HEK293 (cell line): ENCODE measurements around the gene TLR4.
A peak's percentile ranks its signal among the peaks of the same experiment; 100 is the strongest.

Experiments used
- CTCF ChIA-PET: fragments of 350-600 bp; formaldehyde crosslinking; extraction: SDS; loops from one replicate; lab custom pipeline; 2021; ENCODE audit warnings: antibody characterized with exemption; lab: Yijun Ruan, JAX
- POLR2A ChIA-PET: fragments of 300-600 bp; formaldehyde crosslinking; extraction: SDS; loops from one replicate; lab custom pipeline; 2020; ENCODE audit warnings: antibody characterized with exemption, inconsistent platforms; lab: Yijun Ruan, JAX
- H3K27ac ChIP-seq: fragments of 200-500 bp; sonication (Bioruptor generic); 2 replicates; pipeline ENCODE4 v1.5.1; 2014; ENCODE audit warnings: low read depth, low read length, control low read depth, inconsistent platforms; ENCODE audit errors: extremely low read depth
- H3K36me3 ChIP-seq, 2 experiments: fragments of 200-500 bp in 1 of 2; sonication (Bioruptor generic) in 1 of 2; 1 replicate in 1 of 2; 2 replicates in 1 of 2; pipeline ENCODE4 v1.5.1; 2014 to 2017; ENCODE audit warnings: inconsistent platforms in 2 of 2, low read length in 2 of 2; ENCODE audit not compliant: control insufficient read depth in 2 of 2, insufficient read depth in 1 of 2
- H3K4me1 ChIP-seq: fragments of 200-500 bp; sonication (Bioruptor generic); 2 replicates; pipeline ENCODE4 v1.5.1; 2014; ENCODE audit warnings: mild to moderate bottlenecking, low read length, inconsistent platforms; ENCODE audit not compliant: control insufficient read depth, insufficient read depth
- H3K4me3 ChIP-seq: 2 replicates; pipeline ENCODE4 v1.5.1; 2011; ENCODE audit warnings: low read depth, mild to moderate bottlenecking, control low read depth, low read length, moderate library complexity
- H3K9me3 ChIP-seq: fragments of 200-500 bp; sonication (Bioruptor generic); 2 replicates; pipeline ENCODE4 v1.5.1; 2014; ENCODE audit warnings: low read depth, low read length, inconsistent platforms; ENCODE audit not compliant: control insufficient read depth, insufficient read depth
- KLF16 ChIP-seq: fragments of 450-650 bp; formaldehyde crosslinking; IDR thresholded peaks from 2 replicates; pipeline ENCODE4 v1.5.1; 2017; ENCODE audit warnings: missing biosample characterization, missing genetic modification characterization
- SCRT2 ChIP-seq: fragments of 450-650 bp; formaldehyde crosslinking; IDR thresholded peaks from 2 replicates; pipeline ENCODE4 v1.5.1; 2016; ENCODE audit warnings: missing biosample characterization, missing genetic modification characterization
- SETDB1 ChIP-seq: IDR thresholded peaks from one replicate; pipeline ENCODE4 v1.6.1; 2017; ENCODE audit warnings: mild to moderate bottlenecking, low read length, moderate library complexity, mixed read lengths; ENCODE audit not compliant: insufficient read length
- ZBTB20 ChIP-seq: fragments of 450-650 bp; formaldehyde crosslinking; IDR thresholded peaks from 2 replicates; pipeline ENCODE4 v1.5.1; 2016; ENCODE audit warnings: missing biosample characterization, missing genetic modification characterization
- ZFP41 ChIP-seq: fragments of 450-650 bp; formaldehyde crosslinking; IDR thresholded peaks from 2 replicates; pipeline ENCODE4 v1.5.1; 2016; ENCODE audit warnings: missing biosample characterization, missing genetic modification characterization, borderline replicate concordance
- ZIC2 ChIP-seq: fragments of 450-650 bp; formaldehyde crosslinking; IDR thresholded peaks from 2 replicates; pipeline ENCODE4 v1.5.1; 2016; ENCODE audit warnings: missing biosample characterization, missing genetic modification characterization
- ZNF138 ChIP-seq: fragments of 450-650 bp; formaldehyde crosslinking; IDR thresholded peaks from 2 replicates; pipeline ENCODE4 v1.5.1; 2016; ENCODE audit warnings: missing biosample characterization, missing genetic modification characterization, borderline replicate concordance
- ZNF140 ChIP-seq: fragments of 450-650 bp; formaldehyde crosslinking; IDR thresholded peaks from 2 replicates; pipeline ENCODE4 v1.5.1; 2016; ENCODE audit warnings: missing biosample characterization, missing genetic modification characterization
- ZNF184 ChIP-seq: fragments of 450-650 bp; IDR thresholded peaks from 2 replicates; pipeline ENCODE4 v1.5.1; 2018; ENCODE audit warnings: missing biosample characterization, mild to moderate bottlenecking, missing genetic modification characterization
- ZNF274 ChIP-seq, 2 experiments: fragments of 200-500 bp in 1 of 2; fragments of 450-650 bp in 1 of 2; sonication (Bioruptor generic) in 1 of 2; formaldehyde crosslinking in 1 of 2; IDR thresholded peaks; 2 replicates each; pipeline versions ENCODE4 v1.5.1 to v1.6.1; 2014 to 2016; ENCODE audit warnings: borderline replicate concordance in 1 of 2, inconsistent platforms in 1 of 2, low read length in 1 of 2, missing biosample characterization in 1 of 2, missing genetic modification characterization in 1 of 2
- ZNF350 ChIP-seq: fragments of 450-650 bp; formaldehyde crosslinking; IDR thresholded peaks from 2 replicates; pipeline ENCODE4 v1.5.0; 2017; ENCODE audit warnings: missing biosample characterization, mild to moderate bottlenecking, missing genetic modification characterization
- ZNF548 ChIP-seq: fragments of 450-650 bp; formaldehyde crosslinking; IDR thresholded peaks from 2 replicates; pipeline ENCODE4 v1.5.1; 2016; ENCODE audit warnings: missing biosample characterization, missing genetic modification characterization
- ZNF623 ChIP-seq: fragments of 450-650 bp; formaldehyde crosslinking; IDR thresholded peaks from 2 replicates; pipeline ENCODE4 v1.5.1; 2016; ENCODE audit warnings: missing biosample characterization, missing genetic modification characterization
- ZNF670 ChIP-seq: fragments of 450-650 bp; formaldehyde crosslinking; IDR thresholded peaks from 2 replicates; pipeline ENCODE4 v1.5.1; 2016; ENCODE audit warnings: missing biosample characterization, missing genetic modification characterization, low read depth
- ZNF677 ChIP-seq: fragments of 450-650 bp; IDR thresholded peaks from 2 replicates; pipeline ENCODE4 v1.5.0; 2018; ENCODE audit warnings: missing biosample characterization, mild to moderate bottlenecking, missing genetic modification characterization, moderate library complexity
- ZNF791 ChIP-seq: fragments of 450-650 bp; formaldehyde crosslinking; IDR thresholded peaks from 2 replicates; pipeline ENCODE4 v1.5.1; 2016; ENCODE audit warnings: missing biosample characterization, missing genetic modification characterization
- ZSCAN16 ChIP-seq: fragments of 450-650 bp; formaldehyde crosslinking; IDR thresholded peaks from 2 replicates; pipeline ENCODE4 v1.5.1; 2016; ENCODE audit warnings: missing biosample characterization, missing genetic modification characterization
- ZXDB ChIP-seq: fragments of 450-650 bp; formaldehyde crosslinking; IDR thresholded peaks from 2 replicates; pipeline ENCODE4 v1.5.1; 2016; ENCODE audit warnings: missing biosample characterization, missing genetic modification characterization
- TF ChIP-seq, protein P1 (sequence below): fragments of 450-650 bp; formaldehyde crosslinking; IDR thresholded peaks from 2 replicates; pipeline ENCODE4 v1.5.1; 2016; ENCODE audit warnings: missing biosample characterization, missing genetic modification characterization, low read depth
- TF ChIP-seq, protein P2 (sequence below): fragments of 450-650 bp; IDR thresholded peaks from 2 replicates; pipeline ENCODE4 v1.5.1; 2018; ENCODE audit warnings: missing biosample characterization, missing genetic modification characterization
- TF ChIP-seq, protein P3 (sequence below): fragments of 450-650 bp; formaldehyde crosslinking; IDR thresholded peaks from 2 replicates; pipeline ENCODE4 v1.5.1; 2016; ENCODE audit warnings: missing biosample characterization, missing genetic modification characterization
- TF ChIP-seq, protein P4 (sequence below): fragments of 450-650 bp; formaldehyde crosslinking; IDR thresholded peaks from 2 replicates; pipeline ENCODE4 v1.5.1; 2016; ENCODE audit warnings: missing biosample characterization, missing genetic modification characterization

The TLR4 gene

DNA sequence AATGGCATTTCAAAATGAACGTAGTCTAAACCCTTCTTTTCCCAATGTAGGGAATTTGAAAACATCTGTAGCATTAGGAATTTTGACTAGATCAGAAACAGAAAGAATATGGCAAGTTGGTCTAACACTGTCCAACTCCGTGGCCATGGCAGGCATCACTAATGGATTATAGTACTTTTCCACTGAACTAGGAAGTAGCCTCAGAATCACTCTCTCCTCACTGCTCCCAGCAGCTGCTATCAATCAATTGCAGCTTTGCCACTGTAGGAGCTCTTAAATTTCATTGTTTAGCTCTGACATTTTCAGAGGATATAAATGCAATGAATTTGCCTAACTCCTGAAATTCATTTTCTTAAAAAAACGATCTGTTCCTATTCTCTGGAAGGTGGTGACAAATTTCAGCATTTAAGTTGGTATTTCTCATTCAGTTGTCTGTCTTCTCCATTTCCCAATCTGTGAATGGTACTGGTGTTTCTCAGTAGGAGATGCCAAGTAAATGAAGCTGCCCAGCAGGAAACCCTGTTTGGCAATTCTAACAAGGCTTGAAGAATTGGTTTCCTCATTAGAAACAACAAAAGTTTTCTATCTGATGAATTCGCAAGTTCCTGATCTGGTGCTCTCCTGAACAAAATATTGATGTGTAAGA lies 64.7 kb downstream of the TLR4 start:
- no peaks in the 10 kb centered on the region for H3K9me3 ChIP-seq
- no peak overlapping the region for H3K4me3 ChIP-seq
- H3K36me3 ChIP-seq: no peaks in the 10 kb centered on the region
- no peak overlapping the region for H3K27ac ChIP-seq
- POLR2A ChIA-PET: no interaction called here
- peak; percentile 55 for TF ChIP-seq SETDB1
- no peak for TF ChIP-seq ZIC2 (tag by site-specific recombination)
- CTCF ChIA-PET: no interaction called here
- H3K4me1 ChIP-seq: no peaks in the 10 kb centered on the region

DNA sequence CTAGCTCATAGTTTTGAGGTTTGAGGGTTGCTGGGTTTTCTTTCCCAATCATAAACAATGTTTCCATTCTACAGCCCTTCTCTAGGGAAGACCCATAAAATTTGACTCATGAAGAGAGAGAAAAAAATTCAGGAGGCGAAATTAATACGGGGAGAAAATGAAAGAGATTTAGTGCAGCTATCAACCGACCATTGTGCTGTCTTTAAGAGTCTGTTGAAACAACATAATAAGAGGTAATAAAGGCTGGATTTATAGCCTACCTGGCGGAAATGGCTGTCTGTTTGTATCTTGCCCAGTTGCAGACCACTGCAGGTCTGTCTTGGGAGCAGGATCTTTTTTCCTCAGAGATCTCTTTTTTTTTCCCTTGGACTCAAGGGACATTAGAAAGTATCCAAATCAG lies 66.9 kb downstream of the TLR4 start:
- Histone ChIP-seq H3K4me3 (no peak overlapping the region), H3K9me3 (no peaks in the 10 kb centered on the region), H3K27ac (no peak overlapping the region), H3K36me3 (no peaks in the 10 kb centered on the region), H3K4me1 (no peaks in the 10 kb centered on the region)
- CTCF ChIA-PET: no interaction called here
- POLR2A ChIA-PET: no interaction called here
- TF ChIP-seq ZNF670 (tag by site-specific recombination): no peak
- TF ChIP-seq ZNF791 (tag by site-specific recombination): no peak
- TF ChIP-seq, protein P1, sequence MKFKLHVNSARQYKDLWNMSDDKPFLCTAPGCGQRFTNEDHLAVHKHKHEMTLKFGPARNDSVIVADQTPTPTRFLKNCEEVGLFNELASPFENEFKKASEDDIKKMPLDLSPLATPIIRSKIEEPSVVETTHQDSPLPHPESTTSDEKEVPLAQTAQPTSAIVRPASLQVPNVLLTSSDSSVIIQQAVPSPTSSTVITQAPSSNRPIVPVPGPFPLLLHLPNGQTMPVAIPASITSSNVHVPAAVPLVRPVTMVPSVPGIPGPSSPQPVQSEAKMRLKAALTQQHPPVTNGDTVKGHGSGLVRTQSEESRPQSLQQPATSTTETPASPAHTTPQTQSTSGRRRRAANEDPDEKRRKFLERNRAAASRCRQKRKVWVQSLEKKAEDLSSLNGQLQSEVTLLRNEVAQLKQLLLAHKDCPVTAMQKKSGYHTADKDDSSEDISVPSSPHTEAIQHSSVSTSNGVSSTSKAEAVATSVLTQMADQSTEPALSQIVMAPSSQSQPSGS: no peak
- TF ChIP-seq ZNF623: no peak

DNA sequence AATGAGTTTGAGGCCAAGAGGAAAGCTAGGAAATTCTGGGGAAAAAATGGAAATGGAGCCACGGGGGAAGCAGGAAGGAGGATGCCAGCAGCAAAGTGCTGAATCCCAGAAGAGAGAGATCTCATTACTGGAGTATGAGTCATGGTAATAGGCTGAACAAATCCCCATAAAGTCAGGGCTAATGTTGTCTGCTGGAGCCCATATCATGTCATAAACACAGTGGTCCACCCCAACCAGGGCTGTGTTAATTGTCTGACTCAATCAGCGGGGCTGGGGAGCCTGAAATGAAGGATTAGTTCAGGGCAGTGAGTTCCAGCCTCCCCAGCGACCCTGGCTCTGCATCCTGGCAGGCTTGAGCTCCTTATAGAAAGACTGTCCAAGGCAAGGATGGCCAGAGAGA lies 68.8 kb downstream of the TLR4 start:
- ChIA-PET CTCF (no interaction called here), POLR2A (no interaction called here)
- Histone ChIP-seq H3K9me3 (no peaks in the 10 kb centered on the region), H3K27ac (no peak overlapping the region), H3K4me1 (no peaks in the 10 kb centered on the region), H3K36me3 (no peaks in the 10 kb centered on the region), H3K4me3 (no peak overlapping the region)
- TF ChIP-seq ZNF677 (tag by site-specific recombination): no peak
- TF ChIP-seq ZSCAN16 (tag by site-specific recombination): no peak
- TF ChIP-seq ZFP41 (tag by site-specific recombination): no peak
- no peak for TF ChIP-seq ZNF548 (tag by site-specific recombination)
- TF ChIP-seq, protein P2, sequence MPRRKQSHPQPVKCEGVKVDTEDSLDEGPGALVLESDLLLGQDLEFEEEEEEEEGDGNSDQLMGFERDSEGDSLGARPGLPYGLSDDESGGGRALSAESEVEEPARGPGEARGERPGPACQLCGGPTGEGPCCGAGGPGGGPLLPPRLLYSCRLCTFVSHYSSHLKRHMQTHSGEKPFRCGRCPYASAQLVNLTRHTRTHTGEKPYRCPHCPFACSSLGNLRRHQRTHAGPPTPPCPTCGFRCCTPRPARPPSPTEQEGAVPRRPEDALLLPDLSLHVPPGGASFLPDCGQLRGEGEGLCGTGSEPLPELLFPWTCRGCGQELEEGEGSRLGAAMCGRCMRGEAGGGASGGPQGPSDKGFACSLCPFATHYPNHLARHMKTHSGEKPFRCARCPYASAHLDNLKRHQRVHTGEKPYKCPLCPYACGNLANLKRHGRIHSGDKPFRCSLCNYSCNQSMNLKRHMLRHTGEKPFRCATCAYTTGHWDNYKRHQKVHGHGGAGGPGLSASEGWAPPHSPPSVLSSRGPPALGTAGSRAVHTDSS (tag by site-specific recombination): no peak
- TF ChIP-seq ZNF140 (tag by site-specific recombination): no peak
- no peak for TF ChIP-seq ZXDB (tag by site-specific recombination)
- no peak for TF ChIP-seq ZNF138 (tag by site-specific recombination)
- no peak for TF ChIP-seq KLF16 (tag by site-specific recombination)
- TF ChIP-seq ZBTB20 (tag by site-specific recombination): no peak
- no peak for TF ChIP-seq SCRT2
- TF ChIP-seq, protein P3, sequence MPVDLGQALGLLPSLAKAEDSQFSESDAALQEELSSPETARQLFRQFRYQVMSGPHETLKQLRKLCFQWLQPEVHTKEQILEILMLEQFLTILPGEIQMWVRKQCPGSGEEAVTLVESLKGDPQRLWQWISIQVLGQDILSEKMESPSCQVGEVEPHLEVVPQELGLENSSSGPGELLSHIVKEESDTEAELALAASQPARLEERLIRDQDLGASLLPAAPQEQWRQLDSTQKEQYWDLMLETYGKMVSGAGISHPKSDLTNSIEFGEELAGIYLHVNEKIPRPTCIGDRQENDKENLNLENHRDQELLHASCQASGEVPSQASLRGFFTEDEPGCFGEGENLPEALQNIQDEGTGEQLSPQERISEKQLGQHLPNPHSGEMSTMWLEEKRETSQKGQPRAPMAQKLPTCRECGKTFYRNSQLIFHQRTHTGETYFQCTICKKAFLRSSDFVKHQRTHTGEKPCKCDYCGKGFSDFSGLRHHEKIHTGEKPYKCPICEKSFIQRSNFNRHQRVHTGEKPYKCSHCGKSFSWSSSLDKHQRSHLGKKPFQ (tag by site-specific recombination): no peak
- no peak for TF ChIP-seq ZNF274 (IDR thresholded peaks at IDR 0.05; ENCODE audit: low read length)
- TF ChIP-seq ZNF274 (tag by site-specific recombination; IDR thresholded peaks at IDR 0.05; ENCODE audit: borderline replicate concordance): no peak
- TF ChIP-seq, protein P4, sequence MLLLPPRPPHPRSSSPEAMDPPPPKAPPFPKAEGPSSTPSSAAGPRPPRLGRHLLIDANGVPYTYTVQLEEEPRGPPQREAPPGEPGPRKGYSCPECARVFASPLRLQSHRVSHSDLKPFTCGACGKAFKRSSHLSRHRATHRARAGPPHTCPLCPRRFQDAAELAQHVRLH (tag by site-specific recombination): no peak
- no peak for TF ChIP-seq ZNF184 (tag by site-specific recombination)
- TF ChIP-seq ZNF350 (tag by site-specific recombination): no peak
